ENCODE measurements around the gene TBC1D28. TPM values are rescaled to one million over a fixed set of nuclear protein-coding genes. Genes with fewer than 3 reads are reported as not detected.
"Not testable (repeated sequence)": the region's sequence is repeated elsewhere in the genome, so short reads cannot be mapped to it uniquely, and the experiment has no call there.

Gene TBC1D28
- total RNA-seq, 2 experiments from 2014 or later = not detected

DNA sequence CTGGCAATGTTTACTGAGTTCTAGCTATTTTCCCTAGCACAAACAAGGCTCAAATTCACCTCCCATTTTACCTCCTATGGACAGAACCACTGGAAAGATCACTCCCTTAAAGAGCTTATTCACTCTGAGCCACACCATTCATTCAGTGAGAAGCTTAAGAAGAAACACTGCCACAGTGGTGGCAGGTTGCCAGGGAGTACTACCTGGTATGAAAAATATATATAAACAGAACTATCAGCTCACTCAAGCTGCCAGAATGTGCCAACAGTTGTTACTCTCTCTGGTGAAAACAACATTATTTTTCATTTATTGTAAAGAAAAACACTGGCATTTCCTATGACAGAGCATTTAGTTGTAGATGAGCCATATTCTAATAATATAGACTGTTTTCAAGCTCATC, 31.2 kb downstream of the TBC1D28 start:
- H3K36me3 Mint-ChIP-seq (ENCODE audit: low read depth); H3K27ac Mint-ChIP-seq; DNase-seq; ATAC-seq; H3K27me3 Mint-ChIP-seq; POLR2A ChIA-PET; H3K4me1 Mint-ChIP-seq (ENCODE audit: low read depth); H3K4me3 Mint-ChIP-seq; intact Hi-C loops (cut with micrococcal nuclease); CTCF ChIA-PET; H3K9me3 Mint-ChIP-seq: not testable (repeated sequence)

DNA sequence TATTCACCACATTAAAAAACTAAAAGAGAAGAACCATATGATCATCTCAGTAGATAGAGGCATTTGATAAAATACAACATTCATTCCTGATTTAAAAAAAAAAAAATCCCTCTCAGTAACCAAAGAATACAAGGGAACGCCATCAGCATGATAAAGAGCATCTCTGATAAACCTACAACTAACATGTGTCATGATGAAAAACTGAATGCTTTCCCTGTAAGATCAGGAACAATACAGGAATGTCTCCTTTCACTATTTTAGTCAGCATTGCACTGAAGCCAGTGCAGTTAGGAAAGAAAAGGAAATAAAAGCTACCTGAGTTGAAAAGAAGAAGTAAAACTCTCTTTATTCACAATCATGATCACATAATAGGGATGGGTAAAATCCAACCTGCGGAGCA, 51.1 kb downstream of the TBC1D28 start:
- ATAC-seq; CTCF ChIA-PET; POLR2A ChIA-PET; intact Hi-C loops (cut with micrococcal nuclease); H3K36me3 Mint-ChIP-seq (ENCODE audit: low read depth); DNase-seq; H3K9me3 Mint-ChIP-seq; H3K4me1 Mint-ChIP-seq (ENCODE audit: low read depth); H3K4me3 Mint-ChIP-seq; H3K27ac Mint-ChIP-seq; H3K27me3 Mint-ChIP-seq: not testable (repeated sequence)

Other genes starting within 250 kb of the TBC1D28 start
- gene LGALS9C, start 167.6 kb downstream of the TBC1D28 start, total RNA-seq = not detected
- 1 to 10 TPM; 7.2 to 7.5 TPM for gene FOXO3B, start 37.9 kb upstream of the TBC1D28 start, total RNA-seq
- not detected for gene FBXW10, start 99.7 kb upstream of the TBC1D28 start, total RNA-seq
- gene TVP23B, start 136.8 kb upstream of the TBC1D28 start, total RNA-seq = 10 to 100 TPM; 26.8 to 27.8 TPM
- 10 to 100 TPM; 63.0 to 63.7 TPM for gene PRPSAP2, start 213.7 kb upstream of the TBC1D28 start, total RNA-seq

Data from activated CD8-positive, alpha-beta T cell treated with anti-CD3 and anti-CD28 coated beads for 36 hours (primary cell).